Dermis blood vessel endothelial cell (primary cell): ENCODE measurements around the gene MOB2. TPM values are rescaled to one million over a fixed set of nuclear protein-coding genes. Genes with fewer than 3 reads are reported as not detected.
A peak's percentile ranks its signal among the peaks of the same experiment; 100 is the strongest.

Experiments
- DNase-seq: peaks from one replicate; pipeline ENCODE4 v3.0.0; 2010
- total RNA-seq: library from RNA; depleted of rRNA; stranded (reverse); fragments of >200 nt; gene quantifications from 2 replicates; pipeline ENCODE4 v1.2.3, GENCODE V29; 2014

Gene MOB2
- total RNA-seq, 1 donor from 2014 or later = 47.0 TPM

DNA sequence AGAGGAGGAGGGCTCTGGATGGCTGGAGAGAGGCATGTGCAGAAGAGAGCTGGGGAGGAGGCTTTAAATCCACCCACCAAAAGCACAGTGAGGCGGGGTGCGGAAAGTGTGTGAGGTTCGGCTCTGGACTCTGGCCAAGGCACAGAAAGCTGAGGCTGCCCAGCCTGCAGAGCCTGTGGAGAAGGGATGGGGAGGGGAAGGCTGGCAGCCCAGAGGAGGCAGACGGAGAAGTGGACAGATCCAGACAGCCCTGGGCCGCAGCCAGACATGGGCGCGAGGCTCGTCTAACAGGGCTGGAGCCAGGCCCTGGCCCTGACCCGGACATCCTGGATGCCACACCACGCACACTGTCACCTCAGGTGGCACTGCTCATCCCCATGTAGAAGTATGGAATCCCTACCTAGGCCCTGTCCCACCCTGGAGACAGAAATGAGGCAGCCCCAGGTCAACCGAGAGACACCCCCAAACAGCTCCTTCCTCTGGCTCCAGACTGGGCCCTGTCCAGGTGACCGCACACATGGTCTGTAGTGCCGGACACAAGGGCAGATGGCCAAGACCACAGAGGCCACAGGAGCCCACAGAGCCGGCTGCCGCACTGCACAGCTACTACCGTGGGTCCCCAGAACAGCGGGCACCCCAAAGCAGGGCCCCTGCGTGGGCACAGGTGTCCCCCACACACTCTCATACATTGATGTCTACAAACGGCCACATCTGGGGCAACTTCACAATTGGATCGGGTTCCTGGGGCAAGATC is 16.6 kb upstream of the MOB2 start:
- no peak for DNase-seq

DNA sequence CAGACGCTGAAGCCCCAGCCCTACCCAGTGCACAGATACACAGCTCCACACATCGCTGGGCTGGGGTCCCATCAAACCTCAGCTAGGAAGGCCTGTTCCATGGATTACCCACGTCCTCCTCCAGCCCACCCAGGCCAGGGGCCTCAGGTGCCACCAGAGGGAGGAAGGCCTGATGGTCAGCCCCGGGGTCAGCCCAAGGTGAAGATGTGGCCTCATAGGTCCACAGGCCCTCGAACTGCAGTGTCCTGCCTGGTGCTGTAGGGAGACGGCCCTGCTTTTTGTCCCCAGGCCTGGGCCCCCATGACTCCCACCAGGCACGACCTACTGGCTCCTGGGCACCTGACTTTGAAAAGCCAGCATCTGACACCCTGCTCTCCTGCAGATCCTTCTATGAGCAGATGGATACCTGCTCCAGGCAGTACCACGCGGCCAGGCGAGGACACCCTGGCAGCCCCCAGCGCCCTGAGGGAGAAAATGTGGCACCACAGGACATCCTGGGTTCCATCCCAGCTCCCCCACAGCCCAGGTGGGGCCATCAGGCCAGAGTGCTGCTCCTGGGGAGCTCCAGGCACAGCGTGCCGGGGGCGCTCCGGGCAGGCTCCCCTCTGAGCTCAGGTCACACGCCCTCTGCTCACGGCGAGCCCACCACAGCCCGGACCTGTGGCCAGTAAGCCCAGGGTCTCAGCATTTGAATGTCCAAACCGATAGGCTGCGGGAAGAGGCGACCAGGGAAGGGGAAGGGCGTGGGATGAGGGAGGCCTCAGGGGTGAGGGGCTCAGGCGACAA is 15.8 kb upstream of the MOB2 start:
- no peak for DNase-seq

DNA sequence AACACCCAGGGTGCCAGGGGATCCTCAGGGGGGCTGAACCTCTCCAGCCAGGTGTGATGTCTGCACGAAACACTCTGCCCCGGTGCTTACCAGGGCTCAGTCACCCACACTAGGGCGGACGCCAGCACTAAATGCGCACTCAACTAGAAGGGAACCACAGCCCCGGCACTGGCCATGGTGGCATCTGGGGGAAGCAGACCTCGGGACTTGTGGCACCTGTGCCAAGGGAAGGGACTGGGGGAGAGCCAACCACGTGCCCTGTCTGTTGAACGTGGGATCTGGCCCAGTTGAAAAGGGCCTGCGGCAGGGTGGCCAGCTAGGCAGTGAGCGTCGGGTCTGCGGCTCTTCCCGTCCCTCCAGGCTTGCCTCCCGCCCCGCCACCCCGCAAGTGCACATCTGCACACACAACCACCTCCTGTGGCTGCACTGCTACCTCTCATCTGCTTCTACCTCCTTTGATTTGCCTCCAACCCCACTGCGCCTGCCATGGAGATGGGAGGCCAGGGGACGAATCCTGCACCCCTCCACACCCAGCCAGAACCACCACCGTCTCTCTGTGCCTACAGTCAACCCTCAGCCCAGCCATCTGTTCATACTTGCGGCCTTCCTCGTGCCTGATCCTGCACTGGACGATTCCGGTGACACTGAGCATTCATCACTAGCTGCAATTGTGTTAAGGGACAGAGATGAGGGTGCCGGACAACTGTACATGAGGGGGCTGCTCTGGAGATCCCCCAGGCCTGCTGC is 15.0 kb upstream of the MOB2 start:
- no peak for DNase-seq

DNA sequence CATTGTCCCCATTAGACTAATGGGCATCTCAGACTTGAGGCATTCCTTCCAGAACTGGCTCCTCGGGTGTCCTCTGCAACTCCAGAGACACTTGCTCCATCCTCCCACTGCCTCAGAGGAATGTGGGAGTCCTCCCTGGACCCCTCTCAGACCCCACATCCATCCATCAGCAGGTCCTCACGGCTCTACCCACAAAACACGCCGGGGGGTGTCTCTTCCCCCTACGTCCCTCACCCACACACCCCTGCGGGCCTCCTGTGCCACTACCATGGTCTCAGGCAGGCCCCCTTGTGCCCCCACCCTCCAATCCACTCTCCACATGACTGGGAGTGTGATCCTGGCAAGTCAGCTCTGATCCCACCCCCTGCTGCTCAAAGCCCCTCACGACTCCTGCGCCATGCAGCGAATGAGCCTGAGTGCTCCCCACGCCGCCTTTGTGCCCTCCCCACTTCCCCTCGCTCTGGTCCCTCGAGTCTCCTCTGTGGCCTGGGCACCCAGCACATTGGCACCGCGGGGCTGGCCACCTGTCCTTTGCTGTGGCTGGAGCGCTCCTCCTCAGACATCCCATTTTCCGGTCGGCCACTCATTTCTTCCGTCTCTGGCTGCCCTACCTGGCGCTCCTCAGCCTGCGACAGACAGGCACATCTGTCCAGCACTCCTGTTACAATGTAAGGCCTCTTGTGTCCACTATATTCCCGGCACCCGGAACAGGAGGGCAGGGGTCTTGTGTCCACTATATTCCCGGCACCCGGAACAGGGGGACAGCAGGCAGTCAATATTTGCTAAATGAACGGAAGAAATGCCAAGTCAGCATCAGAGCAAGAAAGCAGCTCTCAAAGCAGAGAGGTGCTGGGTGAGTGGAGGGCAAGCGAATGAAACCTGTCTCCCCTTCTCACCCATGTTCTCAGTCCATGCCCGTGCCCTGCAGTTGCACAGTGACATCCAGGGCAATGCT is 14.2 kb upstream of the MOB2 start:
- no peak for DNase-seq

DNA sequence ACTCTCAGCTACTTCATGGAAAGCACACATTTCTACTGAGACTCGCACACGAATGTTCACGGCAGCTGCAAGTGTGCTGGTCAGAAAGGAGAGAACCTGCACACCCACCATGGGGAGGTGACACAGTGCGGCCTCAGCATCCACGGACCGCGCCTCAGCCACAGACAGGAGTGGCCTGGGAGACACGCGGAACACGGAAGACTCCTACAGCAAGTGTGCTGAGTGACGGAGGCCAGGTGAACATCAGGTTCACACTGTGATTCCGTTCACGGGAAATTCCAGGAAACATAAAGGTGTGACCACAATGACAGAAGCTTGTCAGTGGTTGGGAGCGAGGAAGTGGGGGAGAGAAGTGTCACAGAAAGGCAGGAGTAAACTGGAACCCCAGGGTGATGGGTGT is 13.3 kb upstream of the MOB2 start:
- DNase-seq = no peak

DNA sequence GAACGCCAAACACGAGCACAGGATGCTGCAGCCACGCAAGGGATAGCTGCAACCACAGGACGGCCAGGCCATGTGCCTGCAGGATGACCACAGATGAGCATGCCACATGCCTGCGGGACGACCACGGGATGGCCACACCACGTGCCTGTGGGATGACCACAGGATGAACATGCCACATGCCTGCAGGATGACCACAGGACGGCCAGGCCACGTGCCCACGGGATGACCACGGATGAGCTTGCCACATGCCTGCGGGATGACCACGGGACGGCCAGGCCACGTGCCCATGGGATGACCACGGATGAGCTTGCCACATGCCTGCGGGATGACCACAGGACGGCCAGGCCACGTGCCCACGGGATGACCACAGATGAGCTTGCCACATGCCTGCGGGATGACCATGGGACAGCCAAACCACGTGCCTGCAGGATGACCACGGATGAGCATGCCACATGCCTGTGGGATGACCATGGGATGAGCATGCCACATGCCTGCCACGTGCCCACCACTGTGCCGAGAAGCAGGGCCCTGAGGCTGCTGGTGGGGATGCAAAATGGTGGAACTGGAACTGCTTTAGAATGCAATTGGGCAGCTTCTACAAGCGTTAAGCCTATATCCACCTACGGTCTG is 12.8 kb upstream of the MOB2 start:
- DNase-seq = no peak

DNA sequence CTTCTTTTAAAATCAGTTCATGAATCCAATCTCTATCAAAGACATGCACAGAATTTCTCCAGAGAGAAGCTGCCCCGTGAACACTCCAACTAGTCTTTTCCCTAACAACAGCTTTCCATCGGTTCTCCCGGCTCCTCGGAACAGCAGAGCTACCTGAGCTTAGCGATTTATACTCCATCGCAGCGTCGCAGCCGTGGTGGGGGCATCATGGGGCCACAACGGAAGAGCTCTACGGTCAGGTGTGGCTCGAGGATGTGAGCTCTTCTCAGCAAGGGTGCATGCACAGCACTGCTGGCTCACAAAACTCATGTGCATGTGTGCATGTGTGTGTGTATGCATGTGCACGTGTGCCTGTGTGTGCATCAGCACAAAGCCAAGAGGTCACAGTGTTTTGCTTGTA is 11.7 kb upstream of the MOB2 start:
- no peak for DNase-seq

DNA sequence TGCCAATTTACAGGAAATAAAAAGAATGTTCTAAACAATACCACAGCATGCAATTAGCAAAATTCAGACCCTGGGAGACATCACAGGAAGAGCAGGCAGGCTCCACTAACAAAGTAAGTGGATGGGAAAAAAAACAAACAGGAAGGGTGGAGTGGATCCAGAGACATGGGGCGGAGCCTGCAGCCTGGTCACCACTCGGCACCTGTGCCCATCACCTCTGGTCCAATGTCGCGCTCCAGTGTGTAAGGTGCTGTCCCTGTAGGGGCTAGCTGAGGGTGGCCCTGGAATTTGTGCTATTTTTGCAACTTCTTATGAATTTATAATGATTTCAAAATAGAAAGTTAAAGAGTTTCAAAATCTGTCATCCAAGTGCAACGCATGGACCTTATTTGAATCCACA is 11.0 kb upstream of the MOB2 start:
- peak; percentile 19 for DNase-seq

DNA sequence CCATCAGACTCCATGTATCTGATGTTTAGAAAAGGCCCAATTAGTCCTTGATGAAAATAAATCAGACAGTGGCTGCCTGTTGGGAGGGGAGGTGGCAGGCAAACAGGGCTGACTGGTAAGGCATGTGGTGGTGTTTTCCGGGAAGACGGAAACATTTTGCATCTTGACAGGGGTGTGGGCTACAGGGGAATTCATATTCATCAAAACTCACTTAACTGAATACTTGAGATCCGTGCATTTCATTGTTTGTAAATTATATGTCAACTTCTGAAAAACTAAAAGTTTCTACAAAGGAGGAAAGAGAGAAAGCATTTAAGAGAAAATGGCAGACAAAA is 10.1 kb upstream of the MOB2 start:
- no peak for DNase-seq

DNA sequence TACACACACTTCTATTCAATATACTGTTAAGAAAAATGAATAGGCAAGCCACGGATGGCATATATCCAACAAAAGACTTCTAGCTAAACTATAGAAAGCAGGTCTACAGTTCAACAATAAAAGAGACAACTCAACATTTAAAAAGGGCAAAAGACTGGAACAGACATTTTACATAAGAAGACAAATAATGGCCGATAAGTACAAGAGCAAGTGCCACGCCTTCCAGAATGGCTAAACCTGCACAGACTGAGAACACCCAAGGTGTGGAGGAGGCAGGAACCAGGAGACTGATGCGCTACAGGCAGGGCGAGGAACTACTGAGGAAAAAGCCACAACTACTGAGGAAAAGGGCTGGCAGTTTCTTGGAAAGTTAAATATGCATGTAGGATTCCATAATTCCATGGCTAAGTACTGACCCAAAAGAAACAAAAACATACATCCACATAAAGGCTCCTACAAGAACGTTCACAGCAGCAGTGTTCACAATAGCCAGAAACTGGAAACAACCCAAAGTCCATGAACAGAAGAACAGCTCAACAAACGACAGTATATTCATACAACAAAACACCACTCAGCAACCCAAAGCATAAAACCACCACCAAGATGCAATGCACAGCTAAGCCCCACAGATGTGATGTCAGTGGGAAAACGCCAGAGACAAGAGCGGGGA is 9.6 kb upstream of the MOB2 start:
- DNase-seq = no peak

DNA sequence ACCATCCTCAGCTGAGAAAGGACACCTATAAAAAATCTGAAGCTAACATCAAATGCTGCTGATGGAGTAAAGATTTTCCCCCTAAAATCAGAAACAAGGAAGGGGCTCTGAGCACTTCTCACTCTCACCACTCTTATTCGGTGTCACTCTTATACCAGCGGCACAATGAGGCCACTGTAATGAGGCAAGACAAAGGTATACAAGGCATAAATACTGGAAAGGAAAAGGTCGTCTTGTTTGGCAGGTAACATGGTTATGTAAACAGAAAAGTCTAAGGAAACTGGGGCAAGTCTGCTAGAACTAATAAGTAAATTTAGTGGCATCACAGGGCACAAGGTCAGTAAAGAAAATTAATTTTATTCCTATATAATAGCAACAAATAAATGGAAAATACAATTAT is 8.1 kb upstream of the MOB2 start:
- DNase-seq = no peak

DNA sequence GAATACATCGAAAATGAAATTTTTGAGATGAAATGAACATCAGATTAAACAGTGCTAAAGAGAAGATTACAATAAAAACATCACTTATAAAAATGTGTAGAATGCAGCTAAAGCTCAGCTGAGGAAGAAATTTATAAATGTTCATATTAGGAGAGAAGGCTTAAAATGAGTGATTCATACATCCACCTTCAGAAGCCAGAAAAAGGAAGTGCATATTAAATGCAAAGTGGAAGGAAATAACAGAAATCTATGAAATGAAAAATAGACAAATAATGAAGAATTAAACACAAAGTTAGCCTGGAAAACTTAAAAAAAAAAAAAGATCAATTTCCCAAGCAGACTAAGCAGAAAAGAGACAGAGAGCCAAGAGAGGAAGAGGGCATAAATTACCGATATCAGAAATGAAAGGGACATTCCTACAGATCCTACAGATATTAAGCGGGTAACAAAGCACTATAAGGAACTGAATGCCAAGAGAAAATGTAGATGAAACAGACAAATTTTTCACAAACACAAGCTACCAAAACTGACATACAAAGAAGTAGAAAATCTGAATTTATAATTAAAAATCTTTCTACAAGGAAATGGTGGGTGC is 7.2 kb upstream of the MOB2 start:
- DNase-seq = peak; percentile 14

DNA sequence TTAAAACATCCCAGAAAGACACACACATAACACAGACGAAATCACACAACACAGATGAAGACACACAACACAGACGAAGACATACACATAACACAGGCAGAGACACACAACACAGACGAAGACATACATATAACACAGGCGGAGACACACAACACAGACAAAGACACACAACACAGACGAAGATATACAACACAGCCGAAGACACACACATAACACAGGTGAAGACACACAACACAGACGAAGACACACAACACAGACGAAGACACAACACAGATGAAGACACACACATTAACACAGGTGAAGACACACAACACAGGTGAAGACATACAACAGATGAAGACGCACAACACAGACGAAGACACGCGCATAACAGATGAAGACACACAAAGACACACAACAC is 4.8 kb upstream of the MOB2 start:
- DNase-seq = no peak

DNA sequence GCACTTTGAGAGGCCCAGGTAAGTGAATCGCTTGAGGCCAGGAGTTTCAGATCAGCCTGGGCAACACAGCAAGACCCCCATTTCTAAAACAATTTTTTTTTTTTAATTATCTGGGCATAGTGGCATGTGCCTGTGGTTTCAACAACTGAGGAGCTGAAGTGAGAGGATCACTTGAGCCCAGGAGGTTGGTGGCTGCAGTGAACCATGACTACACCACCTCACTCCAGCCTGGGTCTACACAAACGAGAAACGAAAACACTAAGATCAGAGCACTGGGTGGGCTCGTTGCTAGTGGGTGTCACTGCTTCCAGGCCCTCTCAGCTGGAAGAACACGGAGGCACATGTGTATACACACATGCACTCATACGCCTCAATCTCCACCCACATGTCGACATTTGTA is 4.1 kb upstream of the MOB2 start:
- DNase-seq = no peak

DNA sequence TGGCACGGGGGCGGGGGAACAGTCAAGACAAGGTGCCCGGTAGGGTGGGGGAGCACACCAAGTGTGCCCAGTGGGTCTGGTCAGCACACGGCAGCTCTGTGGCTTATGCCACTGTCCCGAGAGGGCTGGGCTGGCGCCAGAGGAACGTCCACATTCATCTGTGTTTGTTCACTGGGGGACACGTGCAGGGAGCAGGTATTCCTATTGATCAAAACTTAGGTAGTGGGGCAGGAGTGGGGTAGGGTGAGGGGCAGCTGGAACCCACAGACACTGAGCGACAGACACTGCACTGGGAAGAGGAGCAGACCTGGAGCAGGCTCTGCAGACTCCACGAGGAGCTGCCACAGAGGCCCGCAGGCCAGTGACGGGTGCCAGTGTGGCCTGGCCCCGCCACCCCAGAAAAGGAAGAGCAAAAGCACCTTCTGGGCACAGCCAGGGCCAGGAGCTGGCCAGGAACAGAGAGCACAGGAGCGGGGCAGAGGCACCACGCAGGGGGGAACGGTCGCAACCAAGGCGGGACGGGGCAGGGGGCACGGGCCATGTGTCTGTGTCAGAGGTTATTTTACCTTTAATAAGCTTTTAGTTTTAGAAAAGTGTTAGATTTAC is 2.1 kb upstream of the MOB2 start:
- DNase-seq = no peak

DNA sequence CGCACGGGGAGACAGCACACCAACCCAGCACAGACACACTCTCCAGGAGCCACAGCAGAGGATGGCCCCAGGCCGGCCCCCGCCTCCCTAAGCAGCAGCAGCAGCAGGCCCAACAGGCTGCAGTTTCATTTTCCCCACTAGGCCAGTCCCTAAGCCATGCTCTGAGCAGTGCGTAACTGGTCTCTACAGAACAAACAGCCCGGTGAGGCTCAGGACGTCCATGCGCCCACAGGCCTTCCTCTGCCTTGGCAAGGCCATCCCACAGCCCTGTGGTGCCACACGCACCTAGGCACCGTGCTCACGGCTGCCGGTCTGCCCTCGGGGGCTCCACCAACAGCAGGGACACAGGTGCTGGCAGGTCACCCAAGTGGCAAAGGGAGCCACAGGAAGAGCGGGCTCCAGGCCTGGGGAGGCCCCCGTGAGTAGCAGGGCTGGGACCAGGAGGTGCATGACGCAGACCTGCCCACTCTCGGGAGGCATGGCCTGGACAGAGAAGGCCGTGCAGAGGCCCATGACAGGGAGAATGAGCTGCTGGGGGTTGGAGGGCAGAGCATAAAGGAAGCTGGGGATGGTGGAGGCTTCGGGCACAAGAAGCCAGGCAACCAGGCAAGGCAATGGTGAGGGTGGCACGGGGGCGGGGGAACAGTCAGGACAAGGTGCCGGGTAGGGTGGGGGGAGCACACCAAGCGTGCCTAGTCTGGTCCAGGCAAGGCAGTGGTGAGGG is 1.4 kb upstream of the MOB2 start:
- no peak for DNase-seq

DNA sequence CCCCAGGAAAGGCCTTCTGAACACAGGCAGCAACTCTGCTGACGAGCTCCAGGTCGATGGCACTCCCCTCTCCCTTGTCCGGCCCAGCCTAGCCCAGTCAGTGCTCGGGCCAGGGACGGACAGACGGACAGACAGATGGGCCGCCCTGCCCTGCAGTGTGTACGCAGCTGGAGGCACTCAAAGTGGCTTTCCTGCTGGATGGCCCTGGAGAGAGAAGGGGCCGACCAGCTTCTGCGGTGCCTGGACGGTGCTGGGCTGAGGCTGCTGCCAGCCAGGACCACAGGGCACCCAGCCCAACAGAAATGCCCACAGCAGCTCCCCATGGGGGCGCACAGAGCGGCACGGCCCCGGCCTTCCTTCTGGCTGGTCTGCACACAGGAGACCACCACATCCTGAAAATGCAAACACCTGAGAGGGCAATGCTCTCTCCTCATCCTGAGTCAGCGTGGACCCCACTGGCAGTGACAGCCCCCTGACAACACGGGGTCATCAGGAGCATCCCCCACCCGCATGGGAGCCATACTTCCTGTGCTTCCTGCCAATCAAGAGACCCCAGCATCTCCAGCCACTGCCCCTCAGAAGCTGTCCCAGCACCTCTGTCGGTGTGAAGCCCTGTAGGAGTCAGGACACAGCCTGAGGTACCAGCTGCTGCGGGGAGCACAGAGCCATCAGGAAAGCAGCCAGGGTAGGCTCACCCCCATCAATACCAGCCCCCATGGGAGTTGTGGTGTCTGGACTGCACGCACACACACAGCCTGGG is 692 bp upstream of the MOB2 start:
- DNase-seq = no peak

DNA sequence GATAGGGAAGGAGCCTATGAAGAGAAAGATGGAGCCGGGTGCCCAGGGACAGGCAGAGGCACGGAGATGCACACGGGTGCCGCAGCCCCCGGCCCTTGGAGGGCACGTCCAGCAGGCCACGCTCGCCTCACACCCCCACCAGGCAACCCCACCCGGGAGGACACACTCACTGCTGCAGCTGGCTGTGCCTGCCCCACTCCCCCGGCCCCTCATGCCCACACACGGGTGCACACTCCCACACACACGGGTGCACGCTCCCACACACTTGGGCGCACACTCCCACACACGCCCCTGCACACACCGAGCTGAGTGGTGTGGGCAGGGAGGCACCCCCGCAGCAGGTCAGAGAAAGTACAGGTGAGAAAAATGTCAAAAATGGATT is 1.1 kb downstream of the MOB2 start:
- no peak for DNase-seq
